Tibial nerve (tissue), 4 donors: ENCODE measurements around the gene CRYBG1. TPM values are rescaled to one million over a fixed set of nuclear protein-coding genes. Genes with fewer than 3 reads are reported as not detected.

Experiments used
- DNase-seq, 2 donors: peaks; one replicate each; pipeline ENCODE4 v3.0.0-alpha.2; 2019; ENCODE audit warnings: low spot score in 2 of 2
- H3K27ac ChIP-seq, 4 donors: fragments of 200-600 bp; sonication (generic) in 3 of 4; one replicate each; pipeline ENCODE4 v1.5.1; 2017 to 2019; ENCODE audit warnings: mild to moderate bottlenecking in 1 of 4
- H3K27me3 ChIP-seq, 2 donors: fragments of 200-600 bp; sonication (generic) in 1 of 2; one replicate each; pipeline versions ENCODE4 v1.5.1 to v1.6.0; 2017 to 2019
- H3K36me3 ChIP-seq, 3 donors: fragments of 200-600 bp; sonication (generic); one replicate each; pipeline ENCODE4 v1.5.1; 2018 to 2019
- H3K4me1 ChIP-seq, 4 donors: fragments of 200-600 bp; sonication (generic) in 3 of 4; one replicate each; pipeline ENCODE4 v1.5.1; 2017 to 2019
- H3K4me3 ChIP-seq, 4 donors: fragments of 200-600 bp; sonication (generic) in 3 of 4; one replicate each; pipeline ENCODE4 v1.5.1; 2017 to 2019; ENCODE audit warnings: mild to moderate bottlenecking in 1 of 4, moderate library complexity in 1 of 4
- H3K9me3 ChIP-seq, 4 donors: fragments of 200-600 bp; sonication (generic) in 3 of 4; one replicate each; pipeline ENCODE4 v1.5.1; 2017 to 2019
- EP300 ChIP-seq, 2 donors: sonication (generic); formaldehyde crosslinking; IDR thresholded peaks; one replicate each; pipeline ENCODE4 v1.6.1; 2017; ENCODE audit warnings: antibody characterized with exemption in 2 of 2, mild to moderate bottlenecking in 1 of 2
- POLR2A ChIP-seq, 2 donors: fragments of 450-650 bp; IDR thresholded peaks; one replicate each; pipeline ENCODE4 v1.6.1; 2017; ENCODE audit warnings: antibody characterized with exemption in 2 of 2, mild to moderate bottlenecking in 2 of 2, moderate library complexity in 2 of 2
- WGBS, 2 donors: methylation state at CpG; one replicate each; pipeline ENCODE4 v1.1.5; 2018; 5-methylcytosine and 5-hydroxymethylcytosine counted together
- total RNA-seq, 4 donors: library from RNA; depleted of rRNA; stranded (reverse); fragments of >200 nt; gene quantifications; one replicate each; pipeline ENCODE4 v1.1.0, GENCODE V29; 2016
- TF ChIP-seq, protein P1 (sequence below), 5 experiments: fragments of 200-600 bp in 3 of 5; fragments of 450-650 bp in 2 of 5; sonication (generic) in 3 of 5; IDR thresholded peaks; one replicate each; pipeline ENCODE4 v1.5.1; 2016 to 2019; ENCODE audit warnings: antibody characterized with exemption in 5 of 5, mild to moderate bottlenecking in 3 of 5, moderate library complexity in 2 of 5

Gene CRYBG1
- total RNA-seq, 4 donors from 2014 or later, result 5.9 to 15.3 (median 8.1) TPM

DNA sequence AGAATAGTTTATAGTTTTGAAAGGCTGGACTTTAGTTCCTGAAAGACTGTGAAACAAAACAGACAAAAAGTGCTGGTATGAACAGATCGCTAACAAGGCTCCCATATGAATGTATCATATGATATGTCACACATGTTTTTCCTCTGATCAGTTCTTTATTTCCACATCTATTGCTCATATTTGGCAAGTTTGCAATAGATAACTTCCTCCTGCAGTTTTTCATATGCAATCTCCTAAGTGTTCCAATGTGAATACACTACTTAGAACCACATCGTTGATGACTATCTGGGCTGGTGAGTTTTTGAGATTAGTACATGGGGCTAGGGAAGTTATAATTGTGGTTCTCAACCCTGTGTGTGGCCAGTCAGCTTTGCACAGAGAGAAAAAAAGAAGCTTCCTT lies 23.1 kb downstream of the CRYBG1 start:
- Histone ChIP-seq H3K9me3 (no peaks in the 10 kb centered on the region), H3K4me3 (no peak overlapping the region), H3K4me1 (no peaks in the 10 kb centered on the region), H3K27ac (no peak overlapping the region), H3K27me3 (no peaks in the 10 kb centered on the region), H3K36me3 (no peaks in the 10 kb centered on the region)
- DNase-seq, result no peak
- 54 to 56% methylated on average over 2 of the region's 2 CpGs for WGBS, 2 donors
- TF ChIP-seq POLR2A (IDR thresholded peaks at IDR 0.05), result no peak
- TF ChIP-seq EP300 (IDR thresholded peaks at IDR 0.05), result no peak
- TF ChIP-seq, protein P1, sequence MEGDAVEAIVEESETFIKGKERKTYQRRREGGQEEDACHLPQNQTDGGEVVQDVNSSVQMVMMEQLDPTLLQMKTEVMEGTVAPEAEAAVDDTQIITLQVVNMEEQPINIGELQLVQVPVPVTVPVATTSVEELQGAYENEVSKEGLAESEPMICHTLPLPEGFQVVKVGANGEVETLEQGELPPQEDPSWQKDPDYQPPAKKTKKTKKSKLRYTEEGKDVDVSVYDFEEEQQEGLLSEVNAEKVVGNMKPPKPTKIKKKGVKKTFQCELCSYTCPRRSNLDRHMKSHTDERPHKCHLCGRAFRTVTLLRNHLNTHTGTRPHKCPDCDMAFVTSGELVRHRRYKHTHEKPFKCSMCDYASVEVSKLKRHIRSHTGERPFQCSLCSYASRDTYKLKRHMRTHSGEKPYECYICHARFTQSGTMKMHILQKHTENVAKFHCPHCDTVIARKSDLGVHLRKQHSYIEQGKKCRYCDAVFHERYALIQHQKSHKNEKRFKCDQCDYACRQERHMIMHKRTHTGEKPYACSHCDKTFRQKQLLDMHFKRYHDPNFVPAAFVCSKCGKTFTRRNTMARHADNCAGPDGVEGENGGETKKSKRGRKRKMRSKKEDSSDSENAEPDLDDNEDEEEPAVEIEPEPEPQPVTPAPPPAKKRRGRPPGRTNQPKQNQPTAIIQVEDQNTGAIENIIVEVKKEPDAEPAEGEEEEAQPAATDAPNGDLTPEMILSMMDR (IDR thresholded peaks at IDR 0.05), result no peak

GRCh38 chr6:106385530-106385929 lies 25.0 kb downstream of the CRYBG1 start:
- Histone ChIP-seq H3K36me3 (no peaks in the 10 kb centered on the region), H3K4me1 (no peaks in the 10 kb centered on the region), H3K9me3 (no peaks in the 10 kb centered on the region), H3K27me3 (no peaks in the 10 kb centered on the region), H3K27ac (no peak overlapping the region), H3K4me3 (no peak overlapping the region)
- 81 to 84% methylated on average over 6 of the region's 6 CpGs for WGBS, 2 donors
- TF ChIP-seq POLR2A (IDR thresholded peaks at IDR 0.05) (no peak), EP300 (IDR thresholded peaks at IDR 0.05) (no peak)
- TF ChIP-seq, protein P1 (IDR thresholded peaks at IDR 0.05), result no peak
- DNase-seq, result no peak

DNA sequence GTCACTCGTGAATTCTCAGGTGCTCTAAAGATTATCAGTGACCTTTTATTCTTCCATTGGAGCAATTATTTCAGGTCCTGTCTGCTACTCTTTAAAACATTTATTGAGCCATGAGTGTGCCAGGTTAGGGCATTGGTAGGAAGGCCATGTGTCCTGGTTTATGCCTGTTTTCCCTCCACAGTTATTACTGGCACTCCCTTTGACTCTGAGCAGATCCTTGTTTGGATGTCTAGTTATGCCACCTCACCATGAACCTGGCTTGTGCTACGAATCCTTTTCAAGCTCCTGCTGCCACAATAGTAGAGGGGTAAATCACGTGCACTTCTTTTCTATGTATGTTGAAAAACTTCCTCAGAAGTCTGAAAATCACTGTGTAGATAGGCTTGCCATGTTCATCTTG lies 27.4 kb downstream of the CRYBG1 start:
- H3K4me3 ChIP-seq, result no peak overlapping the region
- WGBS, 2 donors, result 91 to 92% methylated on average over 3 of the region's 3 CpGs
- DNase-seq, result no peak
- H3K36me3 ChIP-seq, result no peaks in the 10 kb centered on the region
- no peaks in the 10 kb centered on the region for H3K27me3 ChIP-seq
- H3K4me1 ChIP-seq, result no peaks in the 10 kb centered on the region
- no peaks in the 10 kb centered on the region for H3K9me3 ChIP-seq
- H3K27ac ChIP-seq, result no peak overlapping the region
- TF ChIP-seq EP300 (IDR thresholded peaks at IDR 0.05) (no peak), POLR2A (IDR thresholded peaks at IDR 0.05) (no peak)
- TF ChIP-seq, protein P1 (IDR thresholded peaks at IDR 0.05), result no peak

DNA sequence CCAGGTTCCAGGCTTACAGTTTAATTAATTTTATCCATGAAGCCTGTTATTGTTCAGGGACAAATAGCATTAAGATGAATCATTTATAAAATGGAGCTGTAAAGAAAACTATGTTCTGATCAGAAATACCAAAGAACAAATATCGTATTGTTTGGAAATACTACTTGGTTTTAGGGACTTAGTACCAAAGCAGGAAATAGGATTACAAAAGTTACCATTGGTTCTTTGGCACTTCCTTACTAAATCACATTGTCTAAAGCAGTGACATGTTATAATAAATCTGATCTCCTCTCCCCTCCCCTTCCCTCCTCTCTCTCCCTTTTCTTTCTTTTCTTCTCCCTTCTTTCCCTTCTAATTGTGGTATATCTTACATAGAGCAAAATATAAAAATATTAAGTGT lies 29.6 kb downstream of the CRYBG1 start:
- Histone ChIP-seq H3K4me3 (no peak overlapping the region), H3K36me3 (no peaks in the 10 kb centered on the region), H3K27ac (no peak overlapping the region), H3K9me3 (no peaks in the 10 kb centered on the region), H3K27me3 (no peaks in the 10 kb centered on the region), H3K4me1 (no peaks in the 10 kb centered on the region)
- no peak for DNase-seq
- TF ChIP-seq EP300 (IDR thresholded peaks at IDR 0.05), result no peak
- TF ChIP-seq, protein P1 (IDR thresholded peaks at IDR 0.05), result no peak
- TF ChIP-seq POLR2A (IDR thresholded peaks at IDR 0.05), result no peak
- 28 to 30% methylated on average over 1 of the region's 1 CpG for WGBS, 2 donors

GRCh38 chr6:106396426-106397220 lies 36.1 kb downstream of the CRYBG1 start:
- Histone ChIP-seq H3K36me3 (no peaks in the 10 kb centered on the region), H3K4me3 (no peak overlapping the region), H3K27me3 (peaks cover 0 to 5% of the 10 kb centered on the region in 2 donors), H3K4me1 (no peaks in the 10 kb centered on the region), H3K9me3 (no peaks in the 10 kb centered on the region), H3K27ac (no peak overlapping the region)
- DNase-seq, result no peak
- 83 to 88% methylated on average over 7 of the region's 7 CpGs for WGBS, 2 donors
- TF ChIP-seq POLR2A (IDR thresholded peaks at IDR 0.05) (no peak), EP300 (IDR thresholded peaks at IDR 0.05) (no peak)
- TF ChIP-seq, protein P1 (IDR thresholded peaks at IDR 0.05), result no peak
